HG03139 (cell line): Measurements from ENCODE around the gene KCNMB2.

Experiments
- ATAC-seq: cut with Tn5 transposase; IDR thresholded peaks from one replicate; pipeline ENCODE4 v1.9.1; 2021; ENCODE audit not compliant: unreplicated experiment

Gene KCNMB2

DNA sequence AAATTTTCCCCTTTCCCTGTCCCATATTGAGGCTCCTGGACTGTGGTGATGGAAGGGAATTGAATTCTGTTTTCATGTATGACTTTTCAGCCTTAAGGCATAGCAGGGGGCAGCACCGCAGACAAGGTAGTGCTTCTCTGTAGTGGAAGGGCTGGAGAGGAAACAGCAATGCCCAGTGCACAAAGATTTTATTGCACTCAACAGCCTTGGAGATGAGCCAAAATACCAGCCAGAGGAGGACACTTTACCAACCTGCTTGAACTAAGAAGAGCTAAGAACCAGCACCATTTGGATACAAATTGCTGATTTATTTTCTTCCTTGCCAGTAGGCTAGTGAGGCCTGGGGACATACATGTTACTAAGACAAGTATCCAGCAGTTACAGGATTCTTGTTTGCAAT lies 98.7 kb downstream of the KCNMB2 start:
- no peak for ATAC-seq

DNA sequence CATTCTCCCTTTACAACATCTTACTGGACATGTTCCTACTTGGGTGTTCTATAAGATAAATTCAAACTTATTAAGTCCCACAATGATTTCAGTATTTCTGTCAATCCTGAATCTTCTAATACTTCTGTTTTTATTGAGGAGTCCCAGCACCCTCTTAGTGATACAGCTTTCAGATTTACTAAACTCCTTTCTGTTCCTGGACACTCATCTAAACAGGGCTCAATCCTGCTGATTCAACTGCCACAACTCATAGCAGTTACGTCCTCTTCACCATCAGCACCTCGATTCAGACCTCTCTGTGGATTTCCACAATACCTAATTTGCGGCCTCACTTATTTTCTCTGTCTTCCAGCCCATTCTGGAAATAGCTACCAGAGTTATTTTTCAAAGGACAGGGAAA lies 101.6 kb downstream of the KCNMB2 start:
- no peak for ATAC-seq

DNA sequence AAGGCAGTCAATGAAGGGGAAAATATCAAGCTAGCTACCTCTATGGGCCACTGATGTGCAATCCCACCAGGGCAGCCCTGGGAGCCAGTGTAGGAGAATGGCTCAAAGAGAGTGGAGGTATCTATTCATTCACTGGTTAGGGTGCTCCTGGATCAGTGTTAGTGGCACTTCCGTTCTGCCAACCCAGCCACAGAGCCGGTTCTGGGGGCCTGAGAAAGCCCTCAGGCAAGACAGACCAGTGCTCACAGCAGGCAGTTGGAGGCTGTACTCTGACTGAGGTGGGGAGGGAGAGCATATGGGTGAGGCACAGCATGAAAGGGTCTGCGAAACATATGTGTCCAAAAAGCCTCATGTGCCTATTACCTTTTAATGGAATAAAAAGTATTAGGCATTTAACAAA lies 109.3 kb downstream of the KCNMB2 start:
- no peak for ATAC-seq

GRCh38 chr3:178646186-178646862 lies 110.1 kb downstream of the KCNMB2 start:
- ATAC-seq, result no peak

DNA sequence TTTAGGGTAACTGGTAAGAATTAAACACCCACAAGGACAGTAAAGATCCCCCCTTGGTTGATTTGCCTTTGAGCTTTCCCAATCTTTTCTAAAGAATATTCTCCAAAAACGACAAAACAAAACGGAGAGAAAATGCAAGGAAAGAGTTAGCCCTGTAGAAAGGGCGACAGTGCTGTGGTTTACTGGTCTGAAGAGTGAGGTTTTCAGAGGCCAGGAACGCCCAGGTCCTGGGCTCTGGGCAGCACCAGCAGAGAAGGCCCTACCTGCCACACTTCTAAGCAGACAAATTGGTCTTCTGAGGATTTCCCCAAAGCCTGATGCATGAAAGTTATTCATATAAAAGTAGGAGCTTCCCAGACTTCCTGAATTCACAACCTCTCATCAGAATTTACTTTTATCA lies 119.3 kb downstream of the KCNMB2 start:
- no peak for ATAC-seq

- ATAC-seq, result no peak
Observed at GRCh38 chr3:178658694-178659325, 122.6 kb downstream of the KCNMB2 start.

DNA sequence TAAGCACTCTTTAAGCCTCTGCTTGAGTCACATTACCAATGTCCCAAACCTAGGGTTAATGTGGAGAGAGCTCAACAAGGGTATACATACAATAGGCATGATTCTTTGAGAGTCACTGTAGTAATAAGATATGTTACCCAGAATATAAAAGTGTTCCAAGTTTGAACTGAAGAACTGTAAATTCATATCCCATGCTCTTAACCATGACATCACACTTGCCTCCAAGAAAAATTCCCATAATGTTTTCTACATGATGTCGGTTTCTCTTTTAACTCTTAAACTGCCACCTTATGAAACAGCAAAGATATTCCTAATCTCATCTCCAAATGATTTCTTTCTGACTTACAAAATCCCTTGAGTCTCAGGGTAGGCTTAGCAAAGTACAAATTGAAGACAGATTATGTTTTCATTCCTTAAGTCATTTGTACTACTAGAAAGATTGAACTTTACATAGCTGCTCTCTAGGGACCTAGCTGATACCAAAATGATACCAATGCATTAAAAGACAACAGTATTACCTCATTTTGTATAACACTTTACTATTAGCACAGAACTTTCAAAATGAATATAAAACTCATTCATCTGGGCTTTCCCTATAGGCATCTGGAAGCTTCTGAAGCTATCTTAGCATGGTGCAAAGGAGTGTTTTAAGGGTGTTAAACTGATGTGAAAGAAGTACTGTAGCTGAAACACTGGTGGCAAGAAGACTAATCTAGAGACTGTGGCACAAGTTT lies 127.1 kb downstream of the KCNMB2 start:
- no peak for ATAC-seq

- no peak for ATAC-seq
Observed at GRCh38 chr3:178665747-178666146, 129.5 kb downstream of the KCNMB2 start.

GRCh38 chr3:178669022-178669601 lies 132.9 kb downstream of the KCNMB2 start:
- no peak for ATAC-seq

GRCh38 chr3:178669758-178670157 lies 133.5 kb downstream of the KCNMB2 start:
- ATAC-seq, result peak; percentile 46

GRCh38 chr3:178671377-178671776 lies 135.1 kb downstream of the KCNMB2 start:
- ATAC-seq, result peak; percentile 33

DNA sequence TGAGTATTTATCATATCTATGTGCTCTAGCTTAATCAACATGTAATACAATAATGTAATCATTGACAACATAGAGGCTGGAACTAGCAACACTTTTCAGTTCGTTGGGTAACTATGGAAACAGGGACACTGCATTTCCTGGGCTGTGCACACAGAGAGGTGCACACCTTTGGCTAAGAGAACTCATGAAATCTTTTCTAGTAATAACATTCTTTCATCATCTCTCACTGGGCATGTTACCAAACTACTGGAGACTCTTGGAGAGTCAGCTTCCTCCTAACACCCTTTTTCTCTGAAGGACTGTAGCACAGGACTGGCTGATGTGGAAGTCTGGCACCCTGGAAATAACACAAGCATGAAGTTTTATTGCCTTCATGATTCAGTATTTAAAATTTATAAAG lies 135.6 kb downstream of the KCNMB2 start:
- peak; percentile 60 for ATAC-seq

DNA sequence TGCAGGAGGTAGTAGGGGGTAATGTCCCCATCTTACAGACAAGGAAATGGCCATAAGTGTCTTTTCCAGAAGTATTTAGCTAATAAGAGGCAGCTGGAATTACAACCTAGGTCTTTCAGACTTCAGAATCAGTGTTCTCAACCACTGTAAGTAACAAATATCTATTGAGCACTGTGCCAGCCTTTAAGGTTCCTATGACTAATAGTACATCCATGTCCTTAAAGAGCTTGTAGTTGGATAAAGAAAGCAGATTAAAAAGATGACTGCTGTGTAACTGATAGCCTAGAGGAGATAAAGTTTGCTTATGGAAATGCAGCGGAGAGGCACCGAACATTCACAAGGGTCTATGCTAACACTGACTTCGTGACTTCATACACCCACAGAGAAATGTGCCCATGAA lies 136.0 kb downstream of the KCNMB2 start:
- no peak for ATAC-seq

DNA sequence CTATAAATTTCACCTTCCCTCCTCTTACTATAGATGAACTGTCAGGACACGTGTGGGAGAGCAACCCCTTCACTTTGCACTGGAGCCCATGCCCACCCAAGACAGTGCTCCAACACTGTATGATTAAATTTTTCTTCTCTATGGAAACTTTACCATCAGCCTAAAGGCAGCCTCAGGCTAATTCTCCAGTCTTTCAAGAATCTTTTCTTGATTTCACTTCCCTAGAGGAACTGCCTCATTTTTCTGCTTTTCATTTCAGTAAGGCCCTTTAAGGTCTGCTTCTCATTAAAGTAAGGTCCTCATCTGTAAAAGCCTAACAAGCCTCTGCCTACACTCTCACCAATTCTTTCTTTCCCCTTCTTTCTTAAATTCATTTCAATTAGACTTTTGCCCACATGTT lies 137.3 kb downstream of the KCNMB2 start:
- ATAC-seq, result no peak

DNA sequence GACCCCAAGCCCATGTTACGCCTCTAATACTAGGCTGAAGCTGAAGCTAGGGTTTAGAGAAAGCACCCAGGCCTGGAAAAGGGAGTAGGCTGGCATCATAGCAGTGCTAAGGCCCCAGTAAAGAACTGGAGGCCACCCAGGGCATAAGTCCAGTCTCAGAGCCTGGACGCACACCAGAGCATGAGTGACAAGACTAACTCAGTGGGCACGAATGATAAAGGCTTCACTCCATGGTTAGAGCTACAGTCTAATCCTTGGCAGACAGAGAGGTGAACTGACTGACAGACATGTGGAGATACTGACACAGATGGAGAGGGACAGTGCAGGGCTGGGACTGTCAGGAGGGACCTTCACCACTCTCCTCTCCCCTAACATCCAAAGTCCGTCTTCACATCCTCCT lies 139.8 kb downstream of the KCNMB2 start:
- no peak for ATAC-seq

GRCh38 chr3:178676942-178677790 lies 140.9 kb downstream of the KCNMB2 start:
- peak; percentile 49 for ATAC-seq

DNA sequence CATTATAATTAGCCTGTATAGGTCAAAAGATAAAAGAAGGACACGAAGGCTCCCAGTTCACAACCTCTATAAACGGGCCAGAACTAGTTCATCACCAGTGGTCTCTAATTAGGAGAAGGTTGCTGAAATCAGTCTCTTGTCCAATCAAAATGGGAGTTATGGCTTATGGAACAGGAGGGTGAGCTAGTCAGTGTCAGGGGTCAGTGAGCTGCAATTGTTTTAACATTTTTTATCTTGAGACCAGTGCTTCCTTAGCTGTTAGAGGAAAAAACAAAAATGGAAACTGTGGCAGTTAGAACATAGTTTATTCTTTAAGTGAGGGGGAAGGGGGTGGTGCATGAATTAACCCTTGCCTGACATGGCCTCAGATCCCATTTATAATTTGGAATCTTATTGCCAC lies 141.7 kb downstream of the KCNMB2 start:
- no peak for ATAC-seq

- no peak for ATAC-seq
Observed at GRCh38 chr3:178680037-178680436, 143.8 kb downstream of the KCNMB2 start.

DNA sequence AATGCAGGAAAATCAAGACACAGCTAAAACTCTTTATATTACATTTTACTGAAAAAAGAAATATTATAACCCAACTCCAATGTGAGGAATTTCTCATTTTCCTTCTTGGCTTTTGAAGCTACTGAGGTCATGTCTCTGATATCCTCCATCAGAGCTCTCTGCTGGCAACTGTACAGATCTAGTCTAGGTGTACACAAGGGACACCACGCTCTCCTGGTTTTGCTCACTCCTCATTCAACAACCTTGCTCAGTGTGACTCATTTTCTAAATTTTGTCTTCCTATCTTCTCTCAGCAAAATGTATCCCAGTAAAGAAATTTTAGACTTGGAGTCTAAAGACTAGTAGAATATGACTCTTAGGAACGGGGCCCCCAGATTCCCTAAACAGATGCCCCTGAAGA lies 144.3 kb downstream of the KCNMB2 start:
- ATAC-seq, result no peak

DNA sequence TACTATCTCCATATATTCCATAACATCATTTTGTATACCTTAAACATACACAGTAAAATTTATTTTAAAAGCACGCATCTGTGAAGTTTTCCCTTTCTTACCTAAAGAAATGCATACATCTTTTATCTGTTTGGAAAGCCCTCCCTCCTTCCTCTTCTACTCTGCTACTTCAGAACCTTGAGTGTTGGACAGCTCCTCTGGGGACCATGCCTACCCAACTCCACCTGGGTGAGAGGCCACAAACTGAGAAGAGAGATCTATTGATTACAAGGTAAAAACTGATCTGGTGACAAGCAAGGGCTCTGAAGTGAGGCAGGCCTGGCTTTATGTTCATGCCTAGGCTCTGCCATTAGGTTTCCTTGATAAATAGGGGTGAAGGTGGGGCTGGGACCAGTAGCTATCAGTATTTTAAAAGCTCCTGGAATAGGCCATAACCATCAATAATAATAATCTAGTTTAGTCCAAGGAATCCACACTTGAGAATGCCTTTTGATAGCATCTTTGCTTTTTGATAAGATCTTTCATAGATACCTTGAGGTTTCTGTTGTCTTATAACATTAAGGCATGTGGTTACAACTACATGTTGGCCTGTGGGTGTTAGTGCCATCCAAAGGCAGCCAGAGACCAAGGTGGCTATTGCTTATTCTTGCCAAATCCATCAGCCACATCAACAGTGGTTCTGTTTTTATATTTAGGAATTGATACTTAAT lies 148.8 kb downstream of the KCNMB2 start:
- ATAC-seq, result peak; percentile 68

DNA sequence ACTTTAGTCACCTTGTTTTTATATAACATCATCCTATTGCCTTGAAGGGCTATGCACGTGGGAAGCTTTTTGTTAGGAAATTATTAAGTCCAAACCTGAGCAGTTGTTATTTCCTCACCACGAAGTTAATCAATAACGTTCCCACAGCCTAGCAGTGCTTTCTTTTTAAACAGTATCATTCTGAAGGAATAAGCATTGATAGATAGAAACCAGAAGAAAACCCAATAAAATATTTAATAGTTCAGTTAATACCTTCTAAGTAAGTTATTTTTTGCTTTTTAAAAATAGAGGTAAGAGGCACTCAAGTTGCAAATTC lies 149.3 kb downstream of the KCNMB2 start:
- no peak for ATAC-seq
